Stimulated activated CD8-positive, alpha-beta memory T cell treated with anti-CD3 and anti-CD28 coated beads, Interleukin-15, amount 100 ng/mL, for 24 hours (primary cell): ENCODE measurements around the gene PDIA6.
"Not testable (repeated sequence)": the region's sequence is repeated elsewhere in the genome, so short reads cannot be mapped to it uniquely, and the experiment has no call there.

ENCODE experiments used
- DNase-seq: peaks from one replicate; pipeline ENCODE4 v3.0.0-alpha.2; 2020; ENCODE audit warnings: low read depth

PDIA6 gene

GRCh38 chr2:10810202-10811161, 2.1 kb downstream of the PDIA6 start:
- DNase-seq = no peak

DNA sequence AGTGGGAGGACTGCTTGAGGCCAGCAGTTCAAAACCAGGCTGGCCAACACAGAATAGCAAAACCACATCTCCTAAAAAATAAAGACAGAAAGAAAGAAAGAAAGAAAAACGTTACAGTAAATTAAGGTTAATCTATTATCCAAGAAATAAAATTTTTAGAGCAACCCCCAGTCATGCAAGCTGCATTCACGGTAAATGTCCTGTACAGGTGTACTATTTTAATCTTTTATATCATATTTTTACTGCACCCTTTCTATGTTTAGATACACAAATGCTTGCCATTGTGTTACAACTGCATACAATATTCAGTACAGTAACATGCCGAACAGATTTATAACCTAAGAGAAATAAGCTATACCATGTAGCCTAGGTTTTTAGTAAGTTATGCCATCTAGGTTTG, 6.0 kb downstream of the PDIA6 start:
- DNase-seq = no peak

- DNase-seq = not testable (repeated sequence)
Measured at GRCh38 chr2:10805990-10806389, 6.6 kb downstream of the PDIA6 start.

DNA sequence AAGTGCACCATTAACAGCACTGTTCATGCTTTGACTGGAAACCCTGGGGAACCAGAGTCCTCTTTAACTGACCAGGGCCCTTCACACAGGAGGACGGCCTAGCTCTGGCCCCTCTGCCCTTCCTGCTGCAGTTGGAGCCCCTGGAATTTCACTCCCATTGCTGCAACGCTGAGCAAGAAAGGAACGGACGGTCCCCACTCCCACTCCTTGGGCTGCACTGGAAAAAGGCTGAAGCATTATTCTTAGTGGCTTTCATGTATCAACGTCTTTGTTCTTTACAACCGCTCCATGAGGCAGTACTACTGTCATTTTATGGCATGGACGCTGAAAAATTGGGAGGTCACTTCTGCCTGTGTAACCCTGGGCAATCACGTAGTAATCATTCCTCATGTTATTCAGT, 9.9 kb downstream of the PDIA6 start:
- no peak for DNase-seq

GRCh38 chr2:10800163-10800562, 12.4 kb downstream of the PDIA6 start:
- no peak for DNase-seq

GRCh38 chr2:10798783-10799182, 13.8 kb downstream of the PDIA6 start:
- DNase-seq = no peak

- DNase-seq = no peak
Measured at GRCh38 chr2:10796703-10797102, 15.9 kb downstream of the PDIA6 start.

- DNase-seq = no peak
Measured at GRCh38 chr2:10795508-10796046, 17.0 kb downstream of the PDIA6 start.

DNA sequence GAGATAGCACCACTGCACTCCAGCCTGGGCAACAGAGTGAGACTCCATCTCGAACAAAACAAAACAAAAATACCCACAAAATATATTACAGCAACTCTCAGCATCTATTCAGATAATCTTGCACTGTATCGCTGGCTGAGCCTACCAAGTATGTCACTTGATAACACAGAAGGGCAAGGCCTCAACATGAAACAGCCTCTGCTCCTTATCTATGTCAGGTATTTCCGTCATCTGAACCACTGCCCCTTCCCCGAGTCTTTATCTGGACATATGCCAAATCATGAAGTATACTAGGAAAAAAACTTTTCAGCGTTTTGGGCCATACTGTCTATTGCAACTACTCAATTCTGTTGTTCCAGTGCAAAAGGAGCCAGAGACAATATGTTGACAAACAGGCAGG, 17.7 kb downstream of the PDIA6 start:
- DNase-seq = no peak

DNA sequence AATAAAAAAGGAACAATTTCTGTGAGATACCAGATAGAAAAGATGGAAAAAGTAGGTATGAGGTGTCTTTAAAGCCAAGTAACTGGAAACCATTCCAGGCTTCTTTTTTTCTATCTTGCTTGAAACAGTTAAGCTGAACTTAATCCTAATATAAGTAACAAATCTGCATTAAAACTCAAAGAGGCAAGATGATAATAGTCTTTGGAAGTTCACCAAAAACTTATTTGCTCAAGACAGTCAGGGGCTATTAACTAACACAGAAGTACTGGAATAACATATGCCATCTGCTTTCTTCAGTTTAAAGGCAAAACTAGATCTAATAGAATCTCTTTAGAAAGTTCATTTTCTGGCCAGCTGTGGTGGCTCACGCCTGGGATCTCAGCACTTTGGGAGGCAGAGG, 18.8 kb downstream of the PDIA6 start:
- no peak for DNase-seq

GRCh38 chr2:10792660-10793400, 19.8 kb downstream of the PDIA6 start:
- DNase-seq = no peak

DNA sequence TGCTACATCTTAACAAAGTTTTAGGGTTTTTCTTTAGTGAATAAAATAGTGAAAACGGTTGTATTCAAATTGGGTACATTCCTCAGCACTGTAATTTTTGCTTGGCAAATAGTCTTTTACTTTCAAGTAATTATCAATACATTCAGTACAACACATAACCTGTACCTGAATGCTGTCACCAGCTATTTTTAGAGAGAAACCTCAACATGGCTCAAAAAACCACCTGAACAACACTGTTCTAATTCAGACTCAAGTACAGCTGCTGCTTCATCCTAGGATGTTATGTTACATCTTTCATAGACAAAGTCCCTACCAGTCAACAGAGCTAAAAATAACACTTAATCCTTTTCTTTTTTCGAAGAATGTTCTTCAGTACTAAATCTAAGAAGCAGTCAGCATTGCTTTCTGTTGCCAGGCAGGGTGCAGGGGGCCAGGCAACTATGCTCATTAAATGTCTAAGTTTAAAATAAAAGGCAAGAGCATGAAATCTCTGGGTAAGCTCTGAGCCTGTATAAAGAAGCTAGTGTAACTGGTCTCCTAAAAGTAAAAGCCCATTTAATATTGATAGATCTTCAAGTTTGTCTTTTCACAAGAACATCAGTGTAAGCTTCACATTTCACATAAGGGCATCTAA, 20.5 kb downstream of the PDIA6 start:
- DNase-seq = no peak

DNA sequence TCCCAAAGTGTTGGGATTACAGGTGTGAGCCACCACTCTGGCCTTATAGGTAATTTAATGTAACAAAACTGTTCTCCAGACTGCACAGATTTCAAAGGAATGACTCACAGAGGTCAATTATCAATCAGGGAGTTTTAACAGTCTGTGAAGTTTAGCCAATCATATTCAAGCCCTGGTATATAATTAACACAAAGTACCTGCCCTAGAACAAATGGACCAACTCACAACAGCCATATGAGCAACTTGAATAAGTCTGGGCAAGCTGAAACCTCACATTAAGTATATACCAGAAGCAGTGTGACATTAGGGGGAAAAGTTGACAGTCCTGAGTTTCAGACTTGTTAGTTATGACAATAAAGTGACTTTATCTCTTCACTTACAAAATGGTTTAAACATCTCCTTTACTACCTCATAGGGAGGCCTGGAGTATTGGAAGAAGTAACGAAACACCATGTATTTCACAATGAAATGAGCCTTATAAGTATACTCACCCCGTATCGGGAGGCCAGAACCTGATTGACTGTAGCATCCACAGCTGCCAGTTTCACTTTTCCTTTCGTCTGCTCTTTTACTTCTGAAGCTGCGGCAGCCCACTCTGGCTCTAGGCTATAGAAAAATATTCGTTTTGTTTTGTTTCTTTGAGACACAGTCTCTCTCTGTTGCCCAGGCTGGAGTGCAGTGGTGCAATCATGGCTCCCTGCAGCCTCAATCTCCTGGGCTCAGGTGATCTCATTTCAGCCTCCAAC, 22.2 kb downstream of the PDIA6 start:
- DNase-seq = no peak

GRCh38 chr2:10788855-10789254, 23.7 kb downstream of the PDIA6 start:
- DNase-seq = no peak

- DNase-seq = no peak
Measured at GRCh38 chr2:10787176-10787968, 25.2 kb downstream of the PDIA6 start.

DNA sequence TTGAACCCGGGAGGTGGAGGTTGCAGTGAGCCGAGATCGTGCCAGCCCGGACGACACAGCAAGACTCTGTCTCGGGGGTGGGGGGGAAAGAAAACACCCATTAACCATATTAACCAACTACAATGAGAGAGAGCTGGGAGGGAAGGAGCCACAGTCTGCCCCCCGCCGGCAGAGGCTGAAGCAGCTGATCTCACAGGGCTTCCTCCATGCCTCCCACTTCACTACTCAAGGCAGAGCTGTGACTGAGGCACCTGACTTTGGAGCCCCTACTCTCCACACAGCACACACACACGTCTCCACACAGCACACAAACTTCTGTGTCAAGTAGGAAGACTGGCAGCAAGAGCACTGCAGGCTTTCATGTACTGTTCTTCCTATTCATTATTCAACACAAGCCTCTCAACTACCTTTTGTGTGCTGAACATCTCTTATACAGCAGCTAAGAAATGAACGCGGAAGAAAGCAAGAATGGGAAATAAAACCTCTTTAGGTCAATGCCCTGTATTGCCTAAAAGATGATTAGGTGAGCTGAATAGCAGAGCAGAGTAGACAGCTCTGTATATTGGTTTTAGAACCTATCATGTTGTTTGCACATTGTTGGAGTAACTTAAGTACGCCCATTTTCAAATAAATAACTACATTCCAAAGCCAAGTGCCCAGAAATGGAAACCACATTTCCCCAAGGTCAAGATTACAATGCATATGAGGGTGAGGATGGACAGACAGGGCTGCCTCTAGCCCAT, 26.2 kb downstream of the PDIA6 start:
- DNase-seq = no peak

- no peak for DNase-seq
Measured at GRCh38 chr2:10785260-10785659, 27.3 kb downstream of the PDIA6 start.

DNA sequence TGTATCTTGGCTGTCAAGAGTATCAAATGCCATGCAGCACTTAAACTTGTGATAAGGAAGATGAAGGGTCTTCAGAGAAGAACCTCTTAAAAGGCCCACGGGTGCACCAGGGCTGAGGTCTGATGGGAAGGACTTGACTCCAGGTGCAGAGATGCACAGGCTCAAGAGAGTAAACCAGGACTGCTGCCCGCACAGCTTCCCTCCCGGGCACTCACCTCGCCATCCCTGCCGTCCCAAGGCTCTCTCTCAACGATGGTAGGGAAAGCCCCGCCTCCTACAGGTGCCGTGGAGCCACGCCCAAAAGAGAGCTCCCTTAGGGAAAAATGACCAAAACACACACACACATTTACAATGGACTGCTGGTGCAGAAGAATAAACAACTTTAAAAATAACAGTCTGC, 27.9 kb downstream of the PDIA6 start:
- no peak for DNase-seq

DNA sequence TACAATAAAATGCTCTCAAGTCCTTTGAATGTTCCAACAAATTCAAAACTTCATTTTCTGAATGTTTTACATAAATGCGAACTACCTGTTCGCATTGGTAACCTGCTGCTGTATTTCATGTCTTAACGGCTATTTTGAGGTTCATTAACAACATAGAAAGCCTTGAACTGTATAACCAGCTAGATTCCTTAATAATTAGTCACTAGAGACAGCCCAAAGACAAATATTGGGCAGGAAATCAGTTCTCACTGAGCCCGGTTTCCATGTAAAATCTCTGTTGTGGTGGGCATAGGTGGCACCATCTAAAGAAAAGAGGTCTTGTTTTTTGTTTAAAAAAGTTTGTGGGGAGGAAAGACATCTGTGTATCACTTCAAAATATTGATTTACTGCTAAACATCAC, 29.2 kb downstream of the PDIA6 start:
- DNase-seq = no peak

DNA sequence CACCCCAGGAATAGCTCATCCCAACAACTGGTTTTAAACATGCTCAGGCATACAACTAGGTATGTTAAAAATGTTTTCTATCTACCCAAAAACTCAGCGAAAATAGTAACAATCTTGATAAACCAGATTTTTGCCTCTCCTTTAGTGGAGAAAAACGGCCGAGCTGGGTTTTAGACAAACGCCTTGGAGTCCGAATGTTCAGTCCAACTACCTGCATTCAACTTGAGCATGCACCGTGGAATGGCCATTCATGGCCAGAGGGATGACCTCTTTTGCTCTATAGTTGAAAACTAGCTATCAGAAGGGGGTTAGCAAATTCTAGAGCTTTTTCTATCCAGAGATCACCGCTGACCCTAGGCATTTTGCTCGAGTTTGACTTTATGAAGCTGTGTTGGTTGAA, 30.8 kb downstream of the PDIA6 start:
- DNase-seq = no peak
